ENCODE measurements around the gene FBN2.

Gene FBN2

GRCh38 chr5:128228521-128228920 is 309.5 kb downstream of the FBN2 start:
- H3K27ac ChIP-seq (ENCODE audit: low read depth, low read length): no peak overlapping the region
- no peaks in the 10 kb centered on the region for H3K27me3 ChIP-seq (ENCODE audit: insufficient read depth, low read length)
- WGBS: 99% methylated on average over 3 of the region's 3 CpGs
- H3K4me3 ChIP-seq (ENCODE audit: low read length): no peak overlapping the region
- H3K9me3 ChIP-seq (ENCODE audit: insufficient read depth, low read depth, low read length): no peaks in the 10 kb centered on the region
- H3K36me3 ChIP-seq (ENCODE audit: insufficient read depth, low read length): no peaks in the 10 kb centered on the region
- no peak overlapping the region for H3K9ac ChIP-seq (ENCODE audit: low read depth, low read length)
- H3K4me1 ChIP-seq (ENCODE audit: insufficient read depth, low read length): no peaks in the 10 kb centered on the region

GRCh38 chr5:128228008-128228407 is 310.0 kb downstream of the FBN2 start:
- WGBS: 86% methylated on average over 3 of the region's 3 CpGs
- Histone ChIP-seq H3K9ac (ENCODE audit: low read depth, low read length) (no peak overlapping the region), H3K9me3 (ENCODE audit: insufficient read depth, low read depth, low read length) (no peaks in the 10 kb centered on the region), H3K4me3 (ENCODE audit: low read length) (no peak overlapping the region), H3K27ac (ENCODE audit: low read depth, low read length) (no peak overlapping the region), H3K4me1 (ENCODE audit: insufficient read depth, low read length) (no peaks in the 10 kb centered on the region), H3K27me3 (ENCODE audit: insufficient read depth, low read length) (no peaks in the 10 kb centered on the region), H3K36me3 (ENCODE audit: insufficient read depth, low read length) (no peaks in the 10 kb centered on the region)

GRCh38 chr5:128225245-128226030 is 312.6 kb downstream of the FBN2 start:
- Histone ChIP-seq H3K4me1 (ENCODE audit: insufficient read depth, low read length) (no peaks in the 10 kb centered on the region), H3K27me3 (ENCODE audit: insufficient read depth, low read length) (no peaks in the 10 kb centered on the region), H3K4me3 (ENCODE audit: low read length) (no peak overlapping the region), H3K9me3 (ENCODE audit: insufficient read depth, low read depth, low read length) (no peaks in the 10 kb centered on the region), H3K9ac (ENCODE audit: low read depth, low read length) (no peak overlapping the region), H3K27ac (ENCODE audit: low read depth, low read length) (no peak overlapping the region), H3K36me3 (ENCODE audit: insufficient read depth, low read length) (no peaks in the 10 kb centered on the region)
- WGBS: 93% methylated on average over 2 of the region's 2 CpGs

DNA sequence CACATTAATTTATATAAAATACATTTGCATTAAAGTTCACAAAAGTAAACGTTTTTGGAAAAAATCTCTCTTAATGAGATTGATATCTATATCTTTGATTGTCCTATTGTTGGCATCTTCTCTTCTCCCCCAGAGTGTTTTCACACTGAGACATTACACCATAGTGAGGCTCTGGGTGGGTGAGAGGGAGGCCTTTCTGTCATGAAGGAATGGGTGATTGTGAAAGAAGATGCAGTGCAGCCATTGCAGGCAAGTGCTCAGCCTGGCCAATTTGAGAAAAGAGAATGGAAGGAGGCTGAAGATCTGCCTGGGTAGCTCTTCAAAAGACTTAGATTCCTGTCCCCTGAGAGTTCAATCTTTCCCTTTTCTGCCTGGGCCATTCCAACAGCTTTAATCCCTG is 313.7 kb downstream of the FBN2 start:
- Histone ChIP-seq H3K4me1 (ENCODE audit: insufficient read depth, low read length) (no peaks in the 10 kb centered on the region), H3K9ac (ENCODE audit: low read depth, low read length) (no peak overlapping the region), H3K36me3 (ENCODE audit: insufficient read depth, low read length) (no peaks in the 10 kb centered on the region), H3K9me3 (ENCODE audit: insufficient read depth, low read depth, low read length) (no peaks in the 10 kb centered on the region), H3K4me3 (ENCODE audit: low read length) (no peak overlapping the region), H3K27me3 (ENCODE audit: insufficient read depth, low read length) (no peaks in the 10 kb centered on the region), H3K27ac (ENCODE audit: low read depth, low read length) (no peak overlapping the region)
- WGBS: no CpG with 5 or more reads among the region's 1 CpG

DNA sequence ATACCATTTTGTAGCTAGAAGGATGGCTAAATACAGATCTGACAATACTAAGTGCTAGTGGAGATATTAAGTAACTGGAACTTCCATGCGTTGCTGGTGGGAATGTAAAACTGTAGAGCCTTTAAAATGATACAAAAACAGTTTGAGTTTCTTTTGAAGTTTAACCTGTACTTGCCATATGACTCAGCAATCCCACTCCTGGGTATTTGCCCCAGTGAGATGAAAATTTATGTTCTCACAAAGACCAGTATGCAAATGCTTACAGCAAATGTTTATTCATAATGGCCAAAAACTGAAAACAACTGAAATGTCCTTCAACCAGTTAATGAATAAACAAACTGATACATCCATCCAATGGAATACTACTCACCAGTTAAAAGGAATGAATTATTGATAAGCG is 317.2 kb downstream of the FBN2 start:
- Histone ChIP-seq H3K4me3 (ENCODE audit: low read length) (no peak overlapping the region), H3K9ac (ENCODE audit: low read depth, low read length) (no peak overlapping the region), H3K4me1 (ENCODE audit: insufficient read depth, low read length) (no peaks in the 10 kb centered on the region), H3K36me3 (ENCODE audit: insufficient read depth, low read length) (no peaks in the 10 kb centered on the region), H3K27ac (ENCODE audit: low read depth, low read length) (no peak overlapping the region), H3K9me3 (ENCODE audit: insufficient read depth, low read depth, low read length) (no peaks in the 10 kb centered on the region), H3K27me3 (ENCODE audit: insufficient read depth, low read length) (no peaks in the 10 kb centered on the region)
- 98% methylated on average over 2 of the region's 2 CpGs for WGBS

DNA sequence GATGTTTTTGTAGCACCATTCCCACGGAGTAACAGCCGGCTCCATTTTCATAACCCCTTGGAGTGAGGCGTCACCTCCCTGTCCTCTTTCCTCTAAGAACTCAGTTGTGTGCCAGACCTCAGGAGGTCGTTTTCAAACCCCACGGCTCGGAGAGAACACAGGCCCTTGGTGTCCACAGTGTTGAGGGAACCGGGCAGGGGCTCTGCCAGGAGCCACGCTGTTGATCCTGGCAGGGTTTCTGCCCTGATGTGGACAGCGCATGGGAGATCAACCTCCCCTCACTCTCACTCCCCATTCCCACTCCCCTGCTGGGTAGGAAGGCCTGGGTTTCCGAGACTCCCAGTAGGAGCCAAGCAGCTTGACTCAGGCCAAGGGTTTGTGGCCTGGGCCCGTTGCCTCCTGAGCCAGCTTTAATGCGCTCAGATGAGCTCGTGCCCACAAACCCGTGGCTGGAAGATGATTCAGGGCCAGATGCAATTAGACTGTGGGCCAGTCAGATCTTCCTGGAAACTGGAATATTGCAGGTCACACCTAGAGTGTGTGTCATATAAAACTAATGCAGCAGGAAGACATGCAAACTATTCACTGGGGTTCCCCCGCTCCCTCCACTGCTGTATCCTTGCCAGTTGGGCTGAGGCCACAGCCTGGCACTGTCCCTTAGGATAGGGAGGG is 321.0 kb downstream of the FBN2 start:
- Histone ChIP-seq H3K4me1 (ENCODE audit: insufficient read depth, low read length) (no peaks in the 10 kb centered on the region), H3K27me3 (ENCODE audit: insufficient read depth, low read length) (no peaks in the 10 kb centered on the region), H3K36me3 (ENCODE audit: insufficient read depth, low read length) (no peaks in the 10 kb centered on the region), H3K9ac (ENCODE audit: low read depth, low read length) (no peak overlapping the region), H3K9me3 (ENCODE audit: insufficient read depth, low read depth, low read length) (no peaks in the 10 kb centered on the region), H3K27ac (ENCODE audit: low read depth, low read length) (no peak overlapping the region), H3K4me3 (ENCODE audit: low read length) (no peak overlapping the region)
- 84% methylated on average over 15 of the region's 15 CpGs for WGBS

- no peaks in the 10 kb centered on the region for H3K4me1 ChIP-seq (ENCODE audit: insufficient read depth, low read length)
- 94% methylated on average over 7 of the region's 7 CpGs for WGBS
- no peak overlapping the region for H3K27ac ChIP-seq (ENCODE audit: low read depth, low read length)
- no peak overlapping the region for H3K9ac ChIP-seq (ENCODE audit: low read depth, low read length)
- H3K9me3 ChIP-seq (ENCODE audit: insufficient read depth, low read depth, low read length): no peaks in the 10 kb centered on the region
- no peaks in the 10 kb centered on the region for H3K36me3 ChIP-seq (ENCODE audit: insufficient read depth, low read length)
- H3K27me3 ChIP-seq (ENCODE audit: insufficient read depth, low read length): no peaks in the 10 kb centered on the region
- no peak overlapping the region for H3K4me3 ChIP-seq (ENCODE audit: low read length)
Measured at GRCh38 chr5:128216285-128216684, 321.8 kb downstream of the FBN2 start.

DNA sequence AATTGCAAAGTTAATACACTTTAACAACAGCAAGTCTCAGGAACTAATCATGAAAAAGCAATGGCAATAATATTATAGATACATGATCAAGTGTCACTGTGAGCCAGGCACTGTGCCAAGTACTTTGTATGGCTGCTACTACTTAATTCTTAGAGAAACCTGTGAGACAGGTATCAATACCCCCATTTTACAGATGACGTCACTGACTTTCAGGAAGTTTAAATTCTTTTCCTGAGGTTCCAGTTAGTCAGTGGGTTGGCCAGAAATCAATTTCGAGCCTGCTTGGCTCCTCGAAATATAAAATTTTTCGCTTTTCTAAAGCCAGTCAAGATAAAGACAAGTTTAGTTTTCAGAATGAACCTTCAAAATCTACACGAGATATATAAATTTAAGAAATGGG is 324.2 kb downstream of the FBN2 start:
- no peaks in the 10 kb centered on the region for H3K36me3 ChIP-seq (ENCODE audit: insufficient read depth, low read length)
- H3K9ac ChIP-seq (ENCODE audit: low read depth, low read length): no peak overlapping the region
- WGBS: 94% methylated on average over 5 of the region's 5 CpGs
- H3K27me3 ChIP-seq (ENCODE audit: insufficient read depth, low read length): no peaks in the 10 kb centered on the region
- no peak overlapping the region for H3K27ac ChIP-seq (ENCODE audit: low read depth, low read length)
- no peaks in the 10 kb centered on the region for H3K9me3 ChIP-seq (ENCODE audit: insufficient read depth, low read depth, low read length)
- no peaks in the 10 kb centered on the region for H3K4me1 ChIP-seq (ENCODE audit: insufficient read depth, low read length)
- no peak overlapping the region for H3K4me3 ChIP-seq (ENCODE audit: low read length)

- 23% methylated on average over 4 of the region's 4 CpGs for WGBS
- Histone ChIP-seq H3K27ac (ENCODE audit: low read depth, low read length) (no peak overlapping the region), H3K36me3 (ENCODE audit: insufficient read depth, low read length) (no peaks in the 10 kb centered on the region), H3K9ac (ENCODE audit: low read depth, low read length) (no peak overlapping the region), H3K9me3 (ENCODE audit: insufficient read depth, low read depth, low read length) (no peaks in the 10 kb centered on the region), H3K4me3 (ENCODE audit: low read length) (no peak overlapping the region), H3K27me3 (ENCODE audit: insufficient read depth, low read length) (no peaks in the 10 kb centered on the region), H3K4me1 (ENCODE audit: insufficient read depth, low read length) (no peaks in the 10 kb centered on the region)
Measured at GRCh38 chr5:128213340-128213739, 324.7 kb downstream of the FBN2 start.

- no peaks in the 10 kb centered on the region for H3K4me1 ChIP-seq (ENCODE audit: insufficient read depth, low read length)
- H3K36me3 ChIP-seq (ENCODE audit: insufficient read depth, low read length): no peaks in the 10 kb centered on the region
- H3K9me3 ChIP-seq (ENCODE audit: insufficient read depth, low read depth, low read length): no peaks in the 10 kb centered on the region
- no peak overlapping the region for H3K4me3 ChIP-seq (ENCODE audit: low read length)
- no peaks in the 10 kb centered on the region for H3K27me3 ChIP-seq (ENCODE audit: insufficient read depth, low read length)
- no peak overlapping the region for H3K27ac ChIP-seq (ENCODE audit: low read depth, low read length)
- H3K9ac ChIP-seq (ENCODE audit: low read depth, low read length): no peak overlapping the region
- 96% methylated on average over 5 of the region's 5 CpGs for WGBS
Measured at GRCh38 chr5:128212191-128212806, 325.7 kb downstream of the FBN2 start.

GRCh38 chr5:128208436-128208835 is 329.6 kb downstream of the FBN2 start:
- Histone ChIP-seq H3K27me3 (ENCODE audit: insufficient read depth, low read length) (no peaks in the 10 kb centered on the region), H3K4me3 (ENCODE audit: low read length) (no peak overlapping the region), H3K4me1 (ENCODE audit: insufficient read depth, low read length) (no peaks in the 10 kb centered on the region), H3K9ac (ENCODE audit: low read depth, low read length) (no peak overlapping the region), H3K36me3 (ENCODE audit: insufficient read depth, low read length) (no peaks in the 10 kb centered on the region), H3K9me3 (ENCODE audit: insufficient read depth, low read depth, low read length) (no peaks in the 10 kb centered on the region), H3K27ac (ENCODE audit: low read depth, low read length) (no peak overlapping the region)
